OCI-LY1 (cell line): ENCODE measurements around the gene CSTF1.
A peak's percentile ranks its signal among the peaks of the same experiment; 100 is the strongest.

ENCODE experiments used
- H2AFZ ChIP-seq: fragments of 200-600 bp; sonication (generic), shearing (Covaris generic); 2 replicates; pipeline ENCODE4 v1.6.0; 2014; ENCODE audit warnings: antibody characterized with exemption, mild to moderate bottlenecking, low read length
- H3F3A ChIP-seq: fragments of 200-600 bp; sonication (generic), shearing (Covaris generic); 2 replicates; pipeline ENCODE4 v1.6.0; 2014; ENCODE audit warnings: mild to moderate bottlenecking, antibody characterized with exemption, low read length, moderate library complexity; ENCODE audit not compliant: insufficient read depth
- H3K27ac ChIP-seq: fragments of 200-600 bp; sonication (generic); 2 replicates; pipeline ENCODE4 v1.5.1; 2014; ENCODE audit warnings: low read length, mixed run types, mild to moderate bottlenecking, low read depth; ENCODE audit not compliant: poor library complexity, severe bottlenecking
- H3K27me3 ChIP-seq: fragments of 200-600 bp; sonication (generic); 2 replicates; pipeline ENCODE4 v1.6.0; 2014; ENCODE audit warnings: antibody characterized with exemption, mild to moderate bottlenecking, low read length, moderate library complexity; ENCODE audit not compliant: insufficient read depth
- H3K36me3 ChIP-seq: fragments of 200-600 bp; sonication (generic); 2 replicates; pipeline ENCODE4 v1.6.1; 2014; ENCODE audit warnings: mild to moderate bottlenecking, antibody characterized with exemption, low read length, moderate library complexity, mixed read lengths; ENCODE audit not compliant: insufficient read depth
- H3K4me1 ChIP-seq: fragments of 200-600 bp; sonication (generic); 2 replicates; pipeline ENCODE4 v1.5.1; 2014; ENCODE audit warnings: mild to moderate bottlenecking, low read length, moderate library complexity; ENCODE audit not compliant: insufficient read depth, severe bottlenecking
- H3K4me2 ChIP-seq: fragments of 200-600 bp; sonication (generic), shearing (Covaris generic); 2 replicates; pipeline ENCODE4 v1.6.1; 2014; ENCODE audit warnings: low read length
- H3K4me3 ChIP-seq: fragments of 200-600 bp; sonication (generic); 2 replicates; pipeline ENCODE4 v1.5.1; 2014; ENCODE audit warnings: low read length, low read depth, mild to moderate bottlenecking, mixed read lengths; ENCODE audit not compliant: poor library complexity, severe bottlenecking
- H3K79me2 ChIP-seq: fragments of 200-600 bp; shearing (Covaris generic); 2 replicates; pipeline ENCODE4 v1.6.1; 2016; ENCODE audit warnings: mixed run types, low read length, mixed read lengths; ENCODE audit not compliant: insufficient read depth
- H3K9ac ChIP-seq: fragments of 200-600 bp; sonication (generic), shearing (Covaris generic); 2 replicates; pipeline ENCODE4 v1.6.1; 2014; ENCODE audit warnings: mild to moderate bottlenecking, low read length, mixed read lengths
- H3K9me2 ChIP-seq: fragments of 200-600 bp; sonication (generic), shearing (Covaris generic); 2 replicates; pipeline ENCODE4 v1.6.1; 2014; ENCODE audit warnings: low read depth, mild to moderate bottlenecking, low read length, mixed read lengths
- H3K9me3 ChIP-seq: fragments of 200-600 bp; shearing (Covaris generic); 2 replicates; pipeline ENCODE4 v1.6.1; 2014; ENCODE audit warnings: low read length, mixed read lengths
- H4K20me1 ChIP-seq: fragments of 200-600 bp; sonication (generic), shearing (Covaris generic); 2 replicates; pipeline ENCODE4 v1.6.0; 2016; ENCODE audit warnings: mild to moderate bottlenecking, low read length; ENCODE audit not compliant: insufficient read depth
- CTCF ChIP-seq: fragments of 200-600 bp; sonication (generic), shearing (Covaris generic); IDR thresholded peaks from 2 replicates; pipeline ENCODE4 v1.5.1; 2017; ENCODE audit warnings: mild to moderate bottlenecking, antibody characterized with exemption, low read length, moderate library complexity, mixed read lengths
- EZH2 ChIP-seq: fragments of 200-600 bp; sonication (generic), shearing (Covaris generic); IDR thresholded peaks from 2 replicates; pipeline ENCODE4 v1.8.0; 2017; ENCODE audit warnings: borderline replicate concordance, mixed run types, mild to moderate bottlenecking, antibody characterized with exemption, low read length, moderate library complexity, mixed read lengths

The CSTF1 gene

GRCh38 chr20:56392132-56392880 lies at the start of gene CSTF1, which contains the start of gene AURKA:
Gene CSTF1, plus strand, starts transcription at chr20:56392645. Its CDS starts 2,908 bp downstream, at chr20:56395553.
Gene AURKA, minus strand, starts transcription at chr20:56392215. Its CDS starts 4,018 bp downstream, at chr20:56388197.
- no peak for TF ChIP-seq EZH2
- TF ChIP-seq CTCF = no peak
- Histone ChIP-seq H3K9me3 (no peaks in the 10 kb centered on the region), H3F3A (no peaks in the 10 kb centered on the region), H3K9ac (peak within 1 kb of the TSS; percentile 95), H4K20me1 (no peaks in the 10 kb centered on the region), H2AFZ (no peak within 1 kb of the TSS), H3K79me2 (peaks cover 53% of the 10 kb centered on the region), H3K27me3 (no peaks in the 10 kb centered on the region), H3K4me3 (peak within 1 kb of the TSS; percentile 94), H3K36me3 (peaks cover 66% of the 10 kb centered on the region), H3K4me2 (peak within 1 kb of the TSS; percentile 94), H3K4me1 (peaks cover 29% of the 10 kb centered on the region), H3K27ac (peak within 1 kb of the TSS; percentile 88), H3K9me2 (no peaks in the 10 kb centered on the region)

- H3K9me2 ChIP-seq = no peaks in the 10 kb centered on the region
- H3K4me1 ChIP-seq = no peaks in the 10 kb centered on the region
- H3K9me3 ChIP-seq = no peaks in the 10 kb centered on the region
- H3K4me3 ChIP-seq = no peak overlapping the region
- no peak overlapping the region for H3K27ac ChIP-seq
- no peaks in the 10 kb centered on the region for H3K27me3 ChIP-seq
- no peaks in the 10 kb centered on the region for H3F3A ChIP-seq
- no peaks in the 10 kb centered on the region for H4K20me1 ChIP-seq
- no peaks in the 10 kb centered on the region for H3K36me3 ChIP-seq
- H3K4me2 ChIP-seq = no peak overlapping the region
- no peak overlapping the region for H2AFZ ChIP-seq
- no peaks in the 10 kb centered on the region for H3K79me2 ChIP-seq
- no peak overlapping the region for H3K9ac ChIP-seq
- TF ChIP-seq CTCF (no peak), EZH2 (no peak)
Observed at GRCh38 chr20:56342783-56343182, 49.7 kb upstream of the CSTF1 start.

- no peaks in the 10 kb centered on the region for H3K9me3 ChIP-seq
- no peak overlapping the region for H2AFZ ChIP-seq
- H3K4me2 ChIP-seq = no peak overlapping the region
- H3F3A ChIP-seq = no peaks in the 10 kb centered on the region
- H3K27ac ChIP-seq = no peak overlapping the region
- no peaks in the 10 kb centered on the region for H3K27me3 ChIP-seq
- H4K20me1 ChIP-seq = no peaks in the 10 kb centered on the region
- TF ChIP-seq CTCF (peak; percentile 58), EZH2 (no peak)
- no peak overlapping the region for H3K9ac ChIP-seq
- no peaks in the 10 kb centered on the region for H3K79me2 ChIP-seq
- H3K4me3 ChIP-seq = no peak overlapping the region
- no peaks in the 10 kb centered on the region for H3K9me2 ChIP-seq
- no peaks in the 10 kb centered on the region for H3K36me3 ChIP-seq
- H3K4me1 ChIP-seq = no peaks in the 10 kb centered on the region
Observed at GRCh38 chr20:56343861-56344381, 48.5 kb upstream of the CSTF1 start.
